A549 (cell line): ENCODE data around the gene SIN3A. TPM values are rescaled to one million over a fixed set of nuclear protein-coding genes. Genes with fewer than 3 reads are reported as not detected.

ENCODE experiments used
- ATAC-seq, 2 experiments: fragments of 200-7000 bp in 1 of 2; fragments of >200 bp in 1 of 2; cut with Nextera tagmentation in 1 of 2; cut with Tn5 transposase in 1 of 2; 3 replicates each; pipeline versions ENCODE4 v1.8.0 to v1.9.1; 2018 to 2020; ENCODE audit warnings: mild to moderate bottlenecking in 1 of 2, moderate library complexity in 1 of 2
- CTCF ChIA-PET: fragments of 300-600 bp; sonication (Branson Sonifier 250); formaldehyde crosslinking; extraction: SDS; loops from one replicate; lab custom pipeline; 2021; ENCODE audit warnings: antibody characterized with exemption, inconsistent platforms; lab: Yijun Ruan, JAX
- POLR2A ChIA-PET: fragments of 350-600 bp; formaldehyde crosslinking; extraction: SDS; loops from one replicate; lab custom pipeline; 2021; ENCODE audit warnings: antibody characterized with exemption, inconsistent platforms; lab: Yijun Ruan, JAX
- DNase-seq, 2 experiments: peaks; one replicate each; pipeline versions ENCODE4 v3.0.0 to v3.0.0-alpha.2; 2011 to 2016; ENCODE audit warnings: low read depth in 1 of 2, low spot score in 1 of 2
- FAIRE-seq: peaks from 2 replicates; lab custom pipeline; 2011; peaks lifted over from hg19 to GRCh38; lab: Jason Lieb, UNC
- H3K27ac ChIP-seq, 2 experiments: fragments of >200 bp; sonication (Bioruptor Twin); formaldehyde crosslinking; 3 replicates each; pipeline ENCODE4 v1.5.1; 2016 to 2017
- H3K4me1 ChIP-seq: fragments of >200 bp; sonication (Bioruptor Twin); formaldehyde crosslinking; 3 replicates; pipeline ENCODE4 v1.6.1; 2016
- H3K4me2 ChIP-seq: fragments of >200 bp; sonication (Bioruptor Twin); formaldehyde crosslinking; 3 replicates; pipeline ENCODE4 v1.6.1; 2016
- H3K4me3 ChIP-seq: fragments of >200 bp; sonication (Bioruptor Twin); formaldehyde crosslinking; 3 replicates; pipeline ENCODE4 v1.5.1; 2016
- H3K9me3 ChIP-seq: fragments of >200 bp; sonication (Bioruptor Twin); formaldehyde crosslinking; 3 replicates; pipeline ENCODE4 v1.6.1; 2016
- ATOH8 ChIP-seq: fragments of 250-450 bp; sonication (Bioruptor Pico); IDR thresholded peaks from 2 replicates; pipeline ENCODE4 v1.5.0; 2020; ENCODE audit warnings: low read depth, mild to moderate bottlenecking, moderate library complexity
- BCL3 ChIP-seq: fragments of >200 bp; sonication (Bioruptor Twin); formaldehyde crosslinking; IDR thresholded peaks from 3 replicates; pipeline ENCODE4 v1.6.1; 2016
- BHLHE40 ChIP-seq: IDR thresholded peaks from 2 replicates; pipeline ENCODE4 v1.6.1; 2012; ENCODE audit warnings: low read depth, low read length, inconsistent platforms
- CHD2 ChIP-seq: fragments of 150-350 bp; IDR thresholded peaks from 2 replicates; pipeline ENCODE4 v1.6.1; 2014; ENCODE audit warnings: low read length; ENCODE audit not compliant: partially characterized antibody
- CHD4 ChIP-seq: fragments of 200-600 bp; sonication (generic); IDR thresholded peaks from 2 replicates; pipeline ENCODE4 v1.6.1; 2016; ENCODE audit warnings: antibody characterized with exemption, mild to moderate bottlenecking, borderline replicate concordance
- EHF ChIP-seq: fragments of 250-450 bp; sonication (Bioruptor Pico); IDR thresholded peaks from 2 replicates; pipeline ENCODE4 v1.5.0; 2020; ENCODE audit warnings: mild to moderate bottlenecking
- EHMT2 ChIP-seq: fragments of 200-600 bp; sonication (generic); IDR thresholded peaks from 2 replicates; pipeline ENCODE4 v1.6.1; 2016; ENCODE audit warnings: antibody characterized with exemption, low read depth, mild to moderate bottlenecking, moderate library complexity
- ESRRA ChIP-seq: fragments of 150-350 bp; IDR thresholded peaks from 2 replicates; pipeline ENCODE4 v1.6.1; 2014; ENCODE audit warnings: mild to moderate bottlenecking, low read length, borderline replicate concordance
- FOSL2 ChIP-seq, 2 experiments: fragments of 450-650 bp in 1 of 2; fragments of >200 bp in 1 of 2; sonication (Bioruptor Twin) in 1 of 2; formaldehyde crosslinking; IDR thresholded peaks; 2 replicates each; pipeline versions ENCODE4 v1.5.0 to v1.6.1; 2016 to 2020; ENCODE audit warnings: mild to moderate bottlenecking in 1 of 2, moderate library complexity in 1 of 2
- JUN ChIP-seq, 2 experiments: fragments of >200 bp; sonication (Bioruptor Twin); formaldehyde crosslinking; IDR thresholded peaks; 2 replicates in 1 of 2; 3 replicates in 1 of 2; pipeline ENCODE4 v1.6.1; 2016 to 2017
- KDM1A ChIP-seq: fragments of 200-600 bp; sonication (generic); IDR thresholded peaks from 2 replicates; pipeline ENCODE4 v1.6.1; 2016; ENCODE audit warnings: low read depth, mild to moderate bottlenecking
- MAZ ChIP-seq: fragments of 150-350 bp; IDR thresholded peaks from 2 replicates; pipeline ENCODE4 v1.6.1; 2014; ENCODE audit warnings: antibody characterized with exemption, low read depth, low read length, borderline replicate concordance
- MYC ChIP-seq: IDR thresholded peaks from 2 replicates; pipeline ENCODE4 v1.6.1; 2012; ENCODE audit warnings: mild to moderate bottlenecking, inconsistent platforms, low read length, improper control_type of control experiment, borderline replicate concordance
- NR3C1 ChIP-seq: fragments of >200 bp; sonication (Bioruptor Twin); formaldehyde crosslinking; IDR thresholded peaks from 3 replicates; pipeline ENCODE4 v1.6.1; 2017
- PHF8 ChIP-seq: fragments of 200-600 bp; sonication (generic); IDR thresholded peaks from 2 replicates; pipeline ENCODE4 v1.6.1; 2016; ENCODE audit warnings: low read depth, mild to moderate bottlenecking, antibody characterized with exemption, moderate library complexity, borderline replicate concordance
- SMC3 ChIP-seq: fragments of >200 bp; sonication (Bioruptor Twin); formaldehyde crosslinking; IDR thresholded peaks from 3 replicates; pipeline ENCODE4 v1.6.1; 2018; ENCODE audit warnings: inconsistent platforms
- TFCP2L1 ChIP-seq: fragments of 250-450 bp; sonication (Bioruptor Pico); IDR thresholded peaks from 2 replicates; pipeline ENCODE4 v1.5.0; 2021; ENCODE audit warnings: mild to moderate bottlenecking
- ZC3H11A ChIP-seq: fragments of 450-650 bp; IDR thresholded peaks from 2 replicates; pipeline ENCODE4 v1.6.1; 2014; ENCODE audit warnings: antibody characterized with exemption, mild to moderate bottlenecking
- ZFP36 ChIP-seq: fragments of 450-650 bp; IDR thresholded peaks from 2 replicates; pipeline ENCODE4 v1.6.1; 2014; ENCODE audit warnings: borderline replicate concordance; ENCODE audit not compliant: partially characterized antibody
- ZSCAN20 ChIP-seq: fragments of 250-450 bp; sonication (Bioruptor Pico); IDR thresholded peaks from 2 replicates; pipeline ENCODE4 v1.8.0; 2022; ENCODE audit warnings: mild to moderate bottlenecking, moderate library complexity
- WGBS: methylation state at CpG from one replicate; pipeline ENCODE4 v1.1.6; 2017; ENCODE audit errors: missing lambda C conversion rate; 5-methylcytosine and 5-hydroxymethylcytosine counted together
- polyA plus RNA-seq, 4 experiments: library from polyadenylated mRNA; depleted of rRNA in 3 of 4; stranded (reverse); fragments of >200 nt; fragmentation: RNase III in 1 of 4; extraction: RNeasy Plus Mini Kit Qiagen cat#74134 plus additional on column Dnase treatment in 1 of 4; gene quantifications; 2 replicates in 3 of 4; 3 replicates in 1 of 4; pipeline ENCODE4 v1.2.3, GENCODE V29; 2011 to 2017
- TF ChIP-seq, protein P1 (sequence below): IDR thresholded peaks from 2 replicates; pipeline ENCODE4 v1.6.1; 2012; ENCODE audit warnings: low read depth, borderline replicate concordance
- TF ChIP-seq, protein P2 (sequence below): fragments of >200 bp; sonication (Bioruptor Twin); formaldehyde crosslinking; IDR thresholded peaks from 3 replicates; pipeline ENCODE4 v1.5.1; 2016

SIN3A gene
- polyA plus RNA-seq, 2 of the 4 experiments (the other 2 are of a cell fraction): 35.9 to 48.7 TPM

DNA sequence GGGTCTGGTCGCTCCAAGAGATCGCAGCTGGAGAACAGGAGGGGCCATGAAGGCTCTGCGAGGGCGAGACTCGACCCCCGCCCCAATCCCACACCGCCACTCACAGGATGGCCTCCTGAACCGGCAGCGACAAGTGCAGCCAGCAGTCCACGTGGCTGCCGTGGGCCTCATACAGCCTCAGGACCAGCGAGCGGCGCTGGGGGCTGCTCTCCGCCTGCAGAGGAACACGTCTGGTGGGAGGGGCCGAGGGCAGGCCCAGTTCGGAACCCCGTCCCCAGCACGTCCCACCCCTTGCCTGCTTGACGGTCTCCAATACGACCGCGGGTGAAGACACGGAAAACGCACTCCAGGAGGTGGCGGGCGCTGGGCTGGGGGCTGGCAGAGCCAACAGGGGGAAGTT is 95.5 kb downstream of the SIN3A start:
- FAIRE-seq (no peak), DNase-seq (no peak), ATAC-seq (no peak)
- no peaks in the 10 kb centered on the region for H3K9me3 ChIP-seq
- CTCF ChIA-PET: interaction anchor here (1.6 to 5.8 kb wide), 2 partner anchors 11 to 12 kb away, joined by 4 to 72 read pairs; partner anchors contain the start of gene MAN2C1
- H3K4me3 ChIP-seq: no peak overlapping the region
- POLR2A ChIA-PET: no interaction called here
- no peak overlapping the region for H3K4me2 ChIP-seq
- H3K4me1 ChIP-seq: no peaks in the 10 kb centered on the region
- no peak overlapping the region for H3K27ac ChIP-seq
- 95% methylated on average over 28 of the region's 28 CpGs for WGBS
- no peak for TF ChIP-seq FOSL2 (IDR thresholded peaks at IDR 0.05)
- TF ChIP-seq FOSL2 (CRISPR knock-in tag; IDR thresholded peaks at IDR 0.05): no peak
- no peak for TF ChIP-seq JUN (IDR thresholded peaks at IDR 0.05)
- no peak for TF ChIP-seq PHF8
- no peak for TF ChIP-seq ATOH8
- TF ChIP-seq ZFP36: no peak
- no peak for TF ChIP-seq TFCP2L1 (CRISPR knock-in tag)
- TF ChIP-seq, protein P1, sequence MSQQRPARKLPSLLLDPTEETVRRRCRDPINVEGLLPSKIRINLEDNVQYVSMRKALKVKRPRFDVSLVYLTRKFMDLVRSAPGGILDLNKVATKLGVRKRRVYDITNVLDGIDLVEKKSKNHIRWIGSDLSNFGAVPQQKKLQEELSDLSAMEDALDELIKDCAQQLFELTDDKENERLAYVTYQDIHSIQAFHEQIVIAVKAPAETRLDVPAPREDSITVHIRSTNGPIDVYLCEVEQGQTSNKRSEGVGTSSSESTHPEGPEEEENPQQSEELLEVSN: no peak
- TF ChIP-seq BCL3: no peak
- no peak for TF ChIP-seq EHF (CRISPR knock-in tag)

DNA sequence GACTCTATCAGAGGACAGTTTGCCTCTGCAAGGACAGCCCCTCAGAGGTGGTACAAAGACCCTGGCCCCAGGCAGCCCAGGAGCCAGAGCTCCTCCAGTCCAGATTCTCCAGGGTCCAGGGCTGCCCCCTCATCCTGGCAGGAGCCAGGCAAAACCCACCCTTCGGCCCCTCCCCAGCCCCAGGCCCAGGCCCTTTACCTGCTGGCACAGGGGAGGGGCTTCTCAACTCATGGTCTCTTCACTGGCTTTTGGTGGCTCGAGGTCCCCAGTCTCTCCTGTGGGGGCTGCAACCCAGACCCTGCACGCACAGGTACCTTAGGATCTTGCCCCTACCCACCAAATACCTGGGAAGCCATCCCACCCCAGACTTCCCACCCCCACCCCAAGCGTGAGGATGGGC is 96.1 kb downstream of the SIN3A start:
- no peak for ATAC-seq
- DNase-seq: no peak
- ChIA-PET POLR2A (interaction anchor here (2.7 kb wide), 1 partner anchor 13 kb away, joined by 12 read pairs; the partner anchor contains the start of gene MAN2C1), CTCF (interaction anchor here (0.5 to 5.8 kb wide), 4 partner anchors 11 to 277 kb away, joined by 3 to 72 read pairs (median 4); partner anchors contain the start of gene MAN2C1)
- 100% methylated on average over 2 of the region's 4 CpGs for WGBS
- Histone ChIP-seq H3K4me3 (no peak overlapping the region), H3K9me3 (no peaks in the 10 kb centered on the region), H3K4me2 (no peak overlapping the region), H3K4me1 (no peaks in the 10 kb centered on the region), H3K27ac (no peak overlapping the region)
- TF ChIP-seq, protein P2, sequence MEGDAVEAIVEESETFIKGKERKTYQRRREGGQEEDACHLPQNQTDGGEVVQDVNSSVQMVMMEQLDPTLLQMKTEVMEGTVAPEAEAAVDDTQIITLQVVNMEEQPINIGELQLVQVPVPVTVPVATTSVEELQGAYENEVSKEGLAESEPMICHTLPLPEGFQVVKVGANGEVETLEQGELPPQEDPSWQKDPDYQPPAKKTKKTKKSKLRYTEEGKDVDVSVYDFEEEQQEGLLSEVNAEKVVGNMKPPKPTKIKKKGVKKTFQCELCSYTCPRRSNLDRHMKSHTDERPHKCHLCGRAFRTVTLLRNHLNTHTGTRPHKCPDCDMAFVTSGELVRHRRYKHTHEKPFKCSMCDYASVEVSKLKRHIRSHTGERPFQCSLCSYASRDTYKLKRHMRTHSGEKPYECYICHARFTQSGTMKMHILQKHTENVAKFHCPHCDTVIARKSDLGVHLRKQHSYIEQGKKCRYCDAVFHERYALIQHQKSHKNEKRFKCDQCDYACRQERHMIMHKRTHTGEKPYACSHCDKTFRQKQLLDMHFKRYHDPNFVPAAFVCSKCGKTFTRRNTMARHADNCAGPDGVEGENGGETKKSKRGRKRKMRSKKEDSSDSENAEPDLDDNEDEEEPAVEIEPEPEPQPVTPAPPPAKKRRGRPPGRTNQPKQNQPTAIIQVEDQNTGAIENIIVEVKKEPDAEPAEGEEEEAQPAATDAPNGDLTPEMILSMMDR: no peak
- no peak for TF ChIP-seq MAZ
- FAIRE-seq: no peak

- WGBS: 85% methylated on average over 7 of the region's 7 CpGs
- H3K4me1 ChIP-seq: no peaks in the 10 kb centered on the region
- no peak overlapping the region for H3K4me2 ChIP-seq
- H3K4me3 ChIP-seq: no peak overlapping the region
- POLR2A ChIA-PET: interaction anchor here (0.9 to 2.7 kb wide), 2 partner anchors 14 to 16 kb away, joined by 3 to 12 read pairs; partner anchors contain the start of gene MAN2C1
- TF ChIP-seq KDM1A (no peak), BHLHE40 (no peak), JUN (IDR thresholded peaks at IDR 0.05) (no peak), EHF (CRISPR knock-in tag) (no peak), MYC (no peak), MAZ (no peak), ATOH8 (no peak), CHD2 (no peak), ZC3H11A (no peak), ESRRA (no peak), EHMT2 (no peak), NR3C1 (no peak), CHD4 (no peak), SMC3 (no peak), PHF8 (no peak), ZSCAN20 (CRISPR knock-in tag) (no peak)
- TF ChIP-seq, protein P2: no peak
- TF ChIP-seq, all 56 proteins: peak for 0
- ATAC-seq (peak in 1 of 2 experiments; percentile 3; a peak in 2 of 6 replicates), FAIRE-seq (no peak), DNase-seq (no peak)
- Histone ChIP-seq H3K9me3 (no peaks in the 10 kb centered on the region), H3K27ac (no peak overlapping the region)
- CTCF ChIA-PET: interaction anchor here (1.5 to 5.8 kb wide), 3 partner anchors 10 to 332 kb away, joined by 4 to 72 read pairs (median 4); partner anchors contain the start of gene MAN2C1
Observed at GRCh38 chr15:75354454-75354853, 97.0 kb downstream of the SIN3A start.
